ENCODE results near the gene FAHD2A.

DNA sequence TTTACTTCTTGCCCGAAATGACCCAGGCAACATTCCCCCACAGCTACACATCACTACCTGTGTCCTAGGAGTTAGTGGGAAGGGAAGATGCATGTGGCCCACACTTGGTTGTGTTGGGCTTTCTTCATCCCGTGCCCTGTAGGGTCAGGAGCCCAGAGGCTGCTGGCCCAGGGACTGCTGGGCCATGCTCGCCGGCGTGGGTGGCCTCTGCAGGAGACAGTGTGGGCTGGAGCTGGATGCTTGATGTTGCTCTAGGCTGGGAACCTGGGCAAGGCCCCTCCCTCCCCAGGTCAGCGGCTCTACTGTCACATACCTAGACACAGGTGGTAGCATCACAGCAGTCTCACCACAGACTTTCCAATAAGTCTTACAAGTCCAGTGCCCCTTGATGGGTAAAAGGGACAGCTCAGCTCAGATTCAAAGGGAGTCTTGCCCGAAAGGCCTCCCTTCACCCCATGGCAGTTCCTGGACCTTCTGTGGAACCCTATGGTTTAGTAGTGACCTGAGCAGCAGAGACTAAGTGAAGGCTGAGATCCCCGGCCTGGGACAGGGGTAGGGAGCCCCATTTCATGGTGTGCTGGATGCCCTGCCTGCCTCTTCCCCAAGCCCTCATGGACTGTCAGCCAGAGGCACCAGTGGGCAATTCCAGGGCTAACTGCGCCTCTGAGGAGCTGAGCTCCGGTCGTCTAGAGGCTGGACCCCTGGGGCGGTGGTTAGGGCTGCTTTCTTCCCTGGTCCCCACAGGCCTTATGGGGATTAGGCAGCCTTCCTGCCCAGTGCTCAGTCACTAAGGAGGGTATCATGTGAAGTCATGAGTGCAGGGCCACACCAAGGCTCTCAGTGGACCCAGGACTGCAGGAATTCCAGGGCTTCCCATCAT lies 45.4 kb upstream of the FAHD2A start:
- TF ChIP-seq, protein P1, sequence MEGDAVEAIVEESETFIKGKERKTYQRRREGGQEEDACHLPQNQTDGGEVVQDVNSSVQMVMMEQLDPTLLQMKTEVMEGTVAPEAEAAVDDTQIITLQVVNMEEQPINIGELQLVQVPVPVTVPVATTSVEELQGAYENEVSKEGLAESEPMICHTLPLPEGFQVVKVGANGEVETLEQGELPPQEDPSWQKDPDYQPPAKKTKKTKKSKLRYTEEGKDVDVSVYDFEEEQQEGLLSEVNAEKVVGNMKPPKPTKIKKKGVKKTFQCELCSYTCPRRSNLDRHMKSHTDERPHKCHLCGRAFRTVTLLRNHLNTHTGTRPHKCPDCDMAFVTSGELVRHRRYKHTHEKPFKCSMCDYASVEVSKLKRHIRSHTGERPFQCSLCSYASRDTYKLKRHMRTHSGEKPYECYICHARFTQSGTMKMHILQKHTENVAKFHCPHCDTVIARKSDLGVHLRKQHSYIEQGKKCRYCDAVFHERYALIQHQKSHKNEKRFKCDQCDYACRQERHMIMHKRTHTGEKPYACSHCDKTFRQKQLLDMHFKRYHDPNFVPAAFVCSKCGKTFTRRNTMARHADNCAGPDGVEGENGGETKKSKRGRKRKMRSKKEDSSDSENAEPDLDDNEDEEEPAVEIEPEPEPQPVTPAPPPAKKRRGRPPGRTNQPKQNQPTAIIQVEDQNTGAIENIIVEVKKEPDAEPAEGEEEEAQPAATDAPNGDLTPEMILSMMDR (IDR thresholded peaks at IDR 0.05; ENCODE audit: poor library complexity, severe bottlenecking): no peak
- TF ChIP-seq TAF1 (IDR thresholded peaks at IDR 0.05; ENCODE audit: low read depth): no peak
- TF ChIP-seq POLR2AphosphoS5 (IDR thresholded peaks at IDR 0.05): no peak
- TF ChIP-seq, protein P2, sequence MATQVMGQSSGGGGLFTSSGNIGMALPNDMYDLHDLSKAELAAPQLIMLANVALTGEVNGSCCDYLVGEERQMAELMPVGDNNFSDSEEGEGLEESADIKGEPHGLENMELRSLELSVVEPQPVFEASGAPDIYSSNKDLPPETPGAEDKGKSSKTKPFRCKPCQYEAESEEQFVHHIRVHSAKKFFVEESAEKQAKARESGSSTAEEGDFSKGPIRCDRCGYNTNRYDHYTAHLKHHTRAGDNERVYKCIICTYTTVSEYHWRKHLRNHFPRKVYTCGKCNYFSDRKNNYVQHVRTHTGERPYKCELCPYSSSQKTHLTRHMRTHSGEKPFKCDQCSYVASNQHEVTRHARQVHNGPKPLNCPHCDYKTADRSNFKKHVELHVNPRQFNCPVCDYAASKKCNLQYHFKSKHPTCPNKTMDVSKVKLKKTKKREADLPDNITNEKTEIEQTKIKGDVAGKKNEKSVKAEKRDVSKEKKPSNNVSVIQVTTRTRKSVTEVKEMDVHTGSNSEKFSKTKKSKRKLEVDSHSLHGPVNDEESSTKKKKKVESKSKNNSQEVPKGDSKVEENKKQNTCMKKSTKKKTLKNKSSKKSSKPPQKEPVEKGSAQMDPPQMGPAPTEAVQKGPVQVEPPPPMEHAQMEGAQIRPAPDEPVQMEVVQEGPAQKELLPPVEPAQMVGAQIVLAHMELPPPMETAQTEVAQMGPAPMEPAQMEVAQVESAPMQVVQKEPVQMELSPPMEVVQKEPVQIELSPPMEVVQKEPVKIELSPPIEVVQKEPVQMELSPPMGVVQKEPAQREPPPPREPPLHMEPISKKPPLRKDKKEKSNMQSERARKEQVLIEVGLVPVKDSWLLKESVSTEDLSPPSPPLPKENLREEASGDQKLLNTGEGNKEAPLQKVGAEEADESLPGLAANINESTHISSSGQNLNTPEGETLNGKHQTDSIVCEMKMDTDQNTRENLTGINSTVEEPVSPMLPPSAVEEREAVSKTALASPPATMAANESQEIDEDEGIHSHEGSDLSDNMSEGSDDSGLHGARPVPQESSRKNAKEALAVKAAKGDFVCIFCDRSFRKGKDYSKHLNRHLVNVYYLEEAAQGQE (IDR thresholded peaks at IDR 0.05; ENCODE audit: borderline replicate concordance): no peak
- no peak for TF ChIP-seq RAD21 (conservative IDR thresholded peaks at IDR 0.05)
- TF ChIP-seq EZH2 (IDR thresholded peaks at IDR 0.05; ENCODE audit: borderline replicate concordance, insufficient read depth, low read length, poor library complexity, severe bottlenecking): no peak
- no peak for TF ChIP-seq EP300 (conservative IDR thresholded peaks at IDR 0.05; ENCODE audit: poor library complexity, severe bottlenecking)

All from neural cell (in vitro differentiated cells).